ENCODE data around the gene MTHFD2L. TPM values are rescaled to one million over a fixed set of nuclear protein-coding genes. Genes with fewer than 3 reads are reported as not detected.

The MTHFD2L gene
- total RNA-seq, 1 donor from 2014 or later: 5.5 TPM

- no peak for TF ChIP-seq CTCF (conservative IDR thresholded peaks at IDR 0.05; ENCODE audit: low read depth, low read length)
- no peak for DNase-seq (ENCODE audit: low read depth)
- no peak overlapping the region for H3K4me3 ChIP-seq (ENCODE audit: low read depth, low read length)
Measured at GRCh38 chr4:74188912-74189311, 31.0 kb downstream of the MTHFD2L start.

GRCh38 chr4:74189331-74190043 is 31.6 kb downstream of the MTHFD2L start:
- H3K4me3 ChIP-seq (ENCODE audit: low read depth, low read length): no peak overlapping the region
- DNase-seq (ENCODE audit: low read depth): peak; percentile 42
- TF ChIP-seq CTCF (conservative IDR thresholded peaks at IDR 0.05; ENCODE audit: low read depth, low read length): peak; percentile 78

GRCh38 chr4:74190332-74190731 is 32.4 kb downstream of the MTHFD2L start:
- TF ChIP-seq CTCF (conservative IDR thresholded peaks at IDR 0.05; ENCODE audit: low read depth, low read length): no peak
- no peak for DNase-seq (ENCODE audit: low read depth)
- H3K4me3 ChIP-seq (ENCODE audit: low read depth, low read length): no peak overlapping the region

GRCh38 chr4:74190919-74191397 is 33.0 kb downstream of the MTHFD2L start:
- TF ChIP-seq CTCF (conservative IDR thresholded peaks at IDR 0.05; ENCODE audit: low read depth, low read length): no peak
- DNase-seq (ENCODE audit: low read depth): no peak
- H3K4me3 ChIP-seq (ENCODE audit: low read depth, low read length): no peak overlapping the region

DNA sequence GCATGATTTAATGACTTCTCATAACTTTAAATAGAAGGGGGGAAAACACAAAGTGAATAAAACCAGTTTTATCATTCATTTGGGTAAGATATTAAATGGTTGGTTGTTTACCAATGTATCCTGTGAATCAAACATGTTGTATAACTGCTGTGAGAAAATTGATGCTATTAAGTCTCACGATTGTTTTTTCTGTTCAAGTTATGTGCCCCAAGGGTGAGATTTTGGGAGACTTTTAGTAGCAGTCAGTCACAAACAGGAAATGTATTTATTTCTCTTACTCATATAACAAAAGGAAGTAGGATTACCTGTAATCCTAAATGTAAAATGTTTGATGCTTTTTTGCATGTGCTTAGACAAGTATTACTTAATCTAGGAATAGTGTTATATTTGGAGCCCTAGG is 39.2 kb downstream of the MTHFD2L start:
- H3K4me3 ChIP-seq (ENCODE audit: low read depth, low read length): no peak overlapping the region
- TF ChIP-seq CTCF (conservative IDR thresholded peaks at IDR 0.05; ENCODE audit: low read depth, low read length): no peak
- DNase-seq (ENCODE audit: low read depth): no peak

- DNase-seq (ENCODE audit: low read depth): no peak
- no peak overlapping the region for H3K4me3 ChIP-seq (ENCODE audit: low read depth, low read length)
Measured at GRCh38 chr4:74202062-74202586, 44.2 kb downstream of the MTHFD2L start.

More at GRCh38 chr4:74202062-74202586, 44.2 kb downstream of the MTHFD2L start:
- no peak for TF ChIP-seq CTCF (conservative IDR thresholded peaks at IDR 0.05; ENCODE audit: low read depth, low read length)

Data from epithelial cell of proximal tubule (primary cell).